ENCODE data around the gene SCN1B. TPM values are rescaled to one million over a fixed set of nuclear protein-coding genes. Genes with fewer than 3 reads are reported as not detected.
A peak's percentile ranks its signal among the peaks of the same experiment; 100 is the strongest.

The SCN1B gene
- total and polyA plus RNA-seq, 3 experiments from 2014 or later = 1.1 to 1.9 (median 1.3) TPM

DNA sequence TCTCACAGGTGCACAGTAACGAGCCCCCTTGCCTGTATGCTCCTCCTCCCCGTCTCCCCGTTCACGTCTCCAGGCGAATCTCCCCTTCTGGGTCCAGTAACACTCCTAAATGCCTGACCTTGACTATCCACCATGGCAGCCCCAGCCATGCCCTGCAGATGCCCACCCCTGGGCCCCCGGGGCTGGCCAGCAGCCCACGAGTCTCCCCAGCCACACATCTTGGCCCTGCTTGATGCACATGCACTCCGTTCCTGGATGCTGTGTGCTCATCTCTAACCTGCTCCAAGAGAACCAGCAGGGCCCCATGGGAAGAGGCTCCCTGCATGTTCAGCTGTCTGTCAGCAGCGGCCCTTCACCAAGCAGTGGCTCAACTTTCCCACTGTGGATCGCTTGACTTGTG lies 43.2 kb downstream of the SCN1B start:
- H3K4me1 Mint-ChIP-seq = peaks cover 0 to 5% (median 0%) of the 10 kb centered on the region in 3 donors
- Histone ChIP-seq H3K27ac (ENCODE audit: low read depth, low read length) (no peak overlapping the region), H3K9me3 (ENCODE audit: low read length) (no peaks in the 10 kb centered on the region), H3K4me1 (ENCODE audit: insufficient read depth, low read length) (no peaks in the 10 kb centered on the region), H3K27me3 (ENCODE audit: insufficient read depth, low read length, poor library complexity, severe bottlenecking) (no peaks in the 10 kb centered on the region), H3K36me3 (ENCODE audit: insufficient read depth, low read length) (no peaks in the 10 kb centered on the region), H3K4me3 (ENCODE audit: low read length) (no peak overlapping the region)
- H3K4me3 Mint-ChIP-seq = no peak overlapping the region
- peaks cover 0 to 7% (median 0%) of the 10 kb centered on the region in 5 donors for H3K9me3 Mint-ChIP-seq
- no peak overlapping the region for H3K27ac Mint-ChIP-seq
- DNase-seq = no peak
- ChIA-PET CTCF (no interaction called here), POLR2A (no interaction called here)
- H3K36me3 Mint-ChIP-seq = peaks cover 0 to 3% (median 0%) of the 10 kb centered on the region in 3 donors
- peaks cover 0 to under 1% of the 10 kb centered on the region in 2 donors for H3K27me3 Mint-ChIP-seq

DNA sequence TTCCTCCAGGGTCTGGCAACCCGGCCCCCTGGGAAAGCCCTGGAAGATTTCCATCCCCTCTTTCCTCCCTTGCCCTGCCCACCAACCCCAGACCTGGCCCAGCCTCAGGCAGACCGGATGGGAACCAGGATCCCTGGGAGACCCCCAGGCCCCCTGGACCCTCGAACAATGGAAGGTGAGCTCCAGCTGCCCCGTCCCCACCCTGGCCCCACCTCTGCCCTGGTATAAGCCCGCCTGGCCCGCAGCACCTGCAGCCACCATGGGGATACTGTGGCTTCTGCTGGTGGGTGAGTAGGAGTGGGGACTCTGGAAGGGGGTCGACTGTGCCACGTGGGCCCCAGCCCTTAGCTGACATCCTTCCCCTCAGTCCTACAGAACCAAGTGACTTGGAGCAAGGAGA lies 43.7 kb downstream of the SCN1B start:
- DNase-seq = no peak
- Histone ChIP-seq H3K27me3 (ENCODE audit: insufficient read depth, low read length, poor library complexity, severe bottlenecking) (no peaks in the 10 kb centered on the region), H3K4me1 (ENCODE audit: insufficient read depth, low read length) (no peaks in the 10 kb centered on the region), H3K36me3 (ENCODE audit: insufficient read depth, low read length) (no peaks in the 10 kb centered on the region), H3K9me3 (ENCODE audit: low read length) (no peaks in the 10 kb centered on the region), H3K4me3 (ENCODE audit: low read length) (no peak overlapping the region), H3K27ac (ENCODE audit: low read depth, low read length) (no peak overlapping the region)
- CTCF ChIA-PET = no interaction called here
- Mint-ChIP-seq H3K36me3 (peaks cover 0 to 3% (median 0%) of the 10 kb centered on the region in 3 donors), H3K27ac (no peak overlapping the region), H3K9me3 (peaks cover 0 to 7% (median 0%) of the 10 kb centered on the region in 5 donors), H3K4me1 (peaks cover 0 to 5% (median 0%) of the 10 kb centered on the region in 3 donors), H3K27me3 (peaks cover 0 to 4% of the 10 kb centered on the region in 2 donors), H3K4me3 (no peak overlapping the region)
- POLR2A ChIA-PET = no interaction called here

DNA sequence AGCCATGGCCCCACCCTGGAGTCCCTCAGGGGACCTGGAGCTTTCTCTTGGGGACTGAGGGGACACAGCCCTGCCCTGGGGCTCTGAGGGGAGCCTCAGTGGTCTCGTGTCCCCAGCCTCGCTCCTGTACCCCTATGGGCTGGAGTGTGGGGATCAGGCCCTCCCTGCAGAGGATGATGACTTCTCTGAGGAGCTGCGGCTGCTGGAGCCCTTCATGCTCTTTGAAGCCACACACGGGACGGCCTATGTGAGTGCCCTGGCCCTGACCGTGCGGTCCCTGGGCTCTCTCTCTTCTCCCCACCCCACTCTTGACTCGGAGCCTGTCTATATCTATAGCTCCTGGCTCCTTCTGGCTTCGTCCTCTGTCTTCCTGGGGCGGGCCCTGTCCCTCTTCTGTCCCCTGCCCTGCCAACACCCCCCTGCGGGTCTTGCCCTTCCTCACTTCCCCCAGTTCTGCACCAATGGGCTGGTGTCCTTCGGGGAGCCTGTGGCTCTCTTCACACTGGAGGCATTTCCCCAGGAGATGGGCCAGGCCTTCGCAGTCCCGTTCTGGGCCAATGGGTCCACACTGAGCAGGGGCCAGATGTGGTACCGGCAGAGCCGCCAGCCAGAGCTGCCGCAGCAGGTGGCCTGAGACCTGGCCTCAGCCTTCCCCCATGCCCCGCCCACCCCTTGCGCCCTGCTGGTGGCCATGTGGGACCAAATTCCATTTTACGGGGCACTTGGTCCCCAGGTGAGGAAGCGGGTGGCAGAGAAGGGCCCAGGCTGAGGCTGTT lies 44.3 kb downstream of the SCN1B start:
- POLR2A ChIA-PET = no interaction called here
- Histone ChIP-seq H3K4me1 (ENCODE audit: insufficient read depth, low read length) (no peaks in the 10 kb centered on the region), H3K27ac (ENCODE audit: low read depth, low read length) (no peak overlapping the region), H3K4me3 (ENCODE audit: low read length) (no peak overlapping the region), H3K9me3 (ENCODE audit: low read length) (no peaks in the 10 kb centered on the region), H3K36me3 (ENCODE audit: insufficient read depth, low read length) (no peaks in the 10 kb centered on the region), H3K27me3 (ENCODE audit: insufficient read depth, low read length, poor library complexity, severe bottlenecking) (no peaks in the 10 kb centered on the region)
- Mint-ChIP-seq H3K9me3 (peaks cover 0 to 7% (median 0%) of the 10 kb centered on the region in 5 donors), H3K4me3 (no peak overlapping the region), H3K36me3 (peaks cover 0 to 3% (median 0%) of the 10 kb centered on the region in 3 donors), H3K27ac (no peak overlapping the region), H3K4me1 (peaks cover 0 to 5% (median 0%) of the 10 kb centered on the region in 3 donors), H3K27me3 (peaks cover 1 to 7% of the 10 kb centered on the region in 2 donors)
- no peak for DNase-seq
- CTCF ChIA-PET = no interaction called here

DNA sequence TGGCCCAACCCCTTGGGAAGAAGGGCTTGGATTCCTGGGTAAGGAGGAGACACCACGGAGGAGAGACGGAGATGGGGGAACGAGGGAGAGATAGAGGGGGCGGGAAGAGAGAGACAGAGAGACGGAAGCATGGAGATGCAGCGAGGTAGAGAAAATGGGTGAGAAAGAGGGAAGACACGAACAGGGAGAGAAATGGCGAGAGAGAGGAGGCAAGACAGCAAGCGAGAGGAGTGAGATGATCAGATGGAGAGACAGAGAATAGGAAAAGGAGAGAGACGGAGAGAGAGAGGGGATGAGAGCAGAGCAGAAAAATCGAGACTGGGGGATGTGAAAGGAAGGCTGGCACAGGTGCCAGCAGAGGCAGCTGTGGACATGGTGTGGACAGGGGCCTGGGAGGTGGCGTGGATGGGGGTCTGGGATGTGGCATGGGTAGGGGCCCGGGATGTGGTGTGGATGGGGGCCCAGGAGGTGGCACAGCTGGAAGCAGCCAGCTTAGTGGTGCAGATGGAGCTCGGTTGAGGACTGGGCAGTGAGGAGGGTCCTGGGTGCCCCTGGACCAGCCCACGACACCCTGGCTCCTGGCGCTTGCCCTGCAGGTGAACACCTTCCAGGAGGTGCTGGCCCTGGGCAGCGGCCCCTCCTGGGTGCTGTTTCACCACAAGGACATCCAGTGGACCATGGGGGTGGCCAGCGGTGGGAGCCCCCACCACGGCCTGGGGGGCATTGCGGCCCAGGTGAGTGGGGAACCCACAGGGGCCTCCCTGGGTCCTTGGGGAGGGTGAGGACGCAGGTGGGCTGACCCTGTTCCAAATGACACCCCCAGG lies 45.1 kb downstream of the SCN1B start:
- POLR2A ChIA-PET = no interaction called here
- H3K27ac Mint-ChIP-seq = peak overlapping the region in 1 of 8 donors; percentile 26
- H3K9me3 Mint-ChIP-seq = peaks cover 0 to 4% (median 0%) of the 10 kb centered on the region in 5 donors
- CTCF ChIA-PET = no interaction called here
- no peak overlapping the region for H3K4me3 Mint-ChIP-seq
- H3K4me1 ChIP-seq (ENCODE audit: insufficient read depth, low read length) = no peaks in the 10 kb centered on the region
- peaks cover 0 to 5% (median 0%) of the 10 kb centered on the region in 3 donors for H3K4me1 Mint-ChIP-seq
- DNase-seq = no peak
- H3K27me3 ChIP-seq (ENCODE audit: insufficient read depth, low read length, poor library complexity, severe bottlenecking) = no peaks in the 10 kb centered on the region
- H3K36me3 Mint-ChIP-seq = peaks cover 0 to 3% (median 0%) of the 10 kb centered on the region in 3 donors
- H3K9me3 ChIP-seq (ENCODE audit: low read length) = no peaks in the 10 kb centered on the region
- peaks cover 1 to 7% of the 10 kb centered on the region in 2 donors for H3K27me3 Mint-ChIP-seq
- H3K27ac ChIP-seq (ENCODE audit: low read depth, low read length) = no peak overlapping the region
- H3K4me3 ChIP-seq (ENCODE audit: low read length) = no peak overlapping the region
- no peaks in the 10 kb centered on the region for H3K36me3 ChIP-seq (ENCODE audit: insufficient read depth, low read length)

DNA sequence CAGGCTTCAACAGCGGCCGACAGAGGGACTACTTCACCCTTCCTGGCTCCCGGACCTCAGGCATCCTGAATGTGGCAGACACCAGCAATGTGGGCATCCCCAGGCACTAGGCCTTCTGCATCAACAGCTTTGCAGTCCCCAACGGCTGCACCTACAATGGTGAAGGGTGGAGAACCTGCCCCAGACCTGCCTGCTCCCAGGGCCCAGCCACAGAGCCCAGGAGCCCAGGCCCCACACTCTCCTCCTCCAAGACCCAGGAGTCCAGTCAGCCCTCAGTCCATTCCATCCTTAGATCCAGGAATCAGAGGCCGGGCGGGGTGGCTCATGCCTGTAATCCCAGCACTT lies 45.7 kb downstream of the SCN1B start:
- Mint-ChIP-seq H3K9me3 (peaks cover 0 to 1% (median 0%) of the 10 kb centered on the region in 5 donors), H3K4me3 (no peak overlapping the region), H3K27ac (no peak overlapping the region), H3K36me3 (no peaks in the 10 kb centered on the region), H3K4me1 (peaks cover 0 to 5% (median 0%) of the 10 kb centered on the region in 3 donors), H3K27me3 (peaks cover 1 to 7% of the 10 kb centered on the region in 2 donors)
- Histone ChIP-seq H3K4me1 (ENCODE audit: insufficient read depth, low read length) (no peaks in the 10 kb centered on the region), H3K4me3 (ENCODE audit: low read length) (no peak overlapping the region), H3K9me3 (ENCODE audit: low read length) (no peaks in the 10 kb centered on the region), H3K36me3 (ENCODE audit: insufficient read depth, low read length) (no peaks in the 10 kb centered on the region), H3K27me3 (ENCODE audit: insufficient read depth, low read length, poor library complexity, severe bottlenecking) (no peaks in the 10 kb centered on the region), H3K27ac (ENCODE audit: low read depth, low read length) (no peak overlapping the region)
- DNase-seq = no peak
- ChIA-PET CTCF (no interaction called here), POLR2A (no interaction called here)

DNA sequence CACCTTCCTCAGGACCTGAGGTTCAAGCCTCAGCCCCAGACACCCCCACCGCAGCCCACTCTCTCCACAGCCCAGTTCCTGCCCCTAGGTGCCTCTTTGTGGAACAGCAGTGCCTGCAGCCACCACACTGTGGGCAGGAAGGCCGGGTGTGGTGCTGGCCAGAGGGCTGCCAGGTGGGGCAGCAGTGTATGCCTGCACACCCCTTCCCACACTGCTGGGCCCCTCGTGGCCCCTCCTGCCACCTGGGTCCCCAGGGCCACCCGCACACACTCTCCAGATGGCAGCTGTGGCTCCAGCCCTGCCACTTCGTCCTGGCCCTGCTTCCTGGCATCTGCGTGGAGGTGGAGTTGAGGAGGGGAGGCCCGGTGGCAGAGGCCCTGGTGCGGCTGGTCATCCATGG lies 46.4 kb downstream of the SCN1B start:
- H3K27ac Mint-ChIP-seq = peak overlapping the region in 1 of 8 donors; percentile 58
- H3K27me3 ChIP-seq (ENCODE audit: insufficient read depth, low read length, poor library complexity, severe bottlenecking) = no peaks in the 10 kb centered on the region
- H3K9me3 Mint-ChIP-seq = peaks cover 0 to 1% (median 0%) of the 10 kb centered on the region in 5 donors
- no peak overlapping the region for H3K27ac ChIP-seq (ENCODE audit: low read depth, low read length)
- CTCF ChIA-PET = no interaction called here
- H3K4me3 Mint-ChIP-seq = no peak overlapping the region
- H3K36me3 ChIP-seq (ENCODE audit: insufficient read depth, low read length) = no peaks in the 10 kb centered on the region
- H3K4me1 Mint-ChIP-seq = peaks cover 0 to 5% (median 0%) of the 10 kb centered on the region in 3 donors
- no peak for DNase-seq
- H3K4me3 ChIP-seq (ENCODE audit: low read length) = no peak overlapping the region
- peaks cover 4 to 7% of the 10 kb centered on the region in 2 donors for H3K27me3 Mint-ChIP-seq
- no peaks in the 10 kb centered on the region for H3K36me3 Mint-ChIP-seq
- H3K9me3 ChIP-seq (ENCODE audit: low read length) = no peaks in the 10 kb centered on the region
- H3K4me1 ChIP-seq (ENCODE audit: insufficient read depth, low read length) = no peaks in the 10 kb centered on the region
- POLR2A ChIA-PET = no interaction called here

DNA sequence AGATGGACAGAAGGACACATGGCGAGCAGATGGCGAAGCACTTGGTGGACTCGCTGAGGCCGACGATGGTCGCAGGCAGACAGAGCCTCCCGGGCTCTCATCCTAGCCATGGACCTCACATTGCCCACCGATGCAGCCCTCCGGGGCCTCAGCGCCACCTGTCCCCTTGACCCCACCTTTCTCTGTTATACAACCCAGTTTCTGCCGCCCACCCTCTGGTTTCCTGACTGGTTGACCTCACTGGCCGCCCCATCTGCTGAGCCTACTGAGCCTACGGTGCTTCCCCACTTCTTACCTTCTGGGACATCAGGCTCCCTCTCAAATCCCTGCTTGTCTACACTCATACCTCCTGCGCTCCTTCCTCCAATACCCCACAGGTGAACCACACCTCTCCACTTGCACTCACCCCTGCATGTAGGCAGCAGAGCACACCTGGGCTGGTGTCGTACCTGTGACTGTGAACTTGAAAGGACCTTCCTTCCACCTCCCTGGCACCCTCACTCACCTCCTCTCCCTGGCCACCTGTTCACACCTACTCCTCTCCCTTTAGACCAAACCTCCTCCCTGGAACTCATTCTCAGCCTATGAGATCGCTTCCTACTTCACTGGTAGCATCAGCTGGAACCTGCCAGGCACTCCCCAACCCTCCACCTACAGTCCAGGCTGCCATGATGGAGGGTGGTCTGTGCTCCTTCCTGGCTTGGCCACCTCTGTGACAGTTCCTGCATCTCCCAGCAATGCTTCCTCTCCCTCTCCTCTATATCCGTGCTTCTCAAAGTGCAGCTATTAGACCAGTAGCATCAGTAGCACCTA lies 47.3 kb downstream of the SCN1B start:
- Histone ChIP-seq H3K9me3 (ENCODE audit: low read length) (no peaks in the 10 kb centered on the region), H3K27me3 (ENCODE audit: insufficient read depth, low read length, poor library complexity, severe bottlenecking) (no peaks in the 10 kb centered on the region), H3K4me3 (ENCODE audit: low read length) (no peak overlapping the region), H3K4me1 (ENCODE audit: insufficient read depth, low read length) (no peaks in the 10 kb centered on the region), H3K36me3 (ENCODE audit: insufficient read depth, low read length) (no peaks in the 10 kb centered on the region), H3K27ac (ENCODE audit: low read depth, low read length) (no peak overlapping the region)
- H3K27me3 Mint-ChIP-seq = peaks cover 4 to 7% of the 10 kb centered on the region in 2 donors
- POLR2A ChIA-PET = no interaction called here
- no peak overlapping the region for H3K4me3 Mint-ChIP-seq
- H3K9me3 Mint-ChIP-seq = peaks cover 0 to 1% (median 0%) of the 10 kb centered on the region in 5 donors
- H3K36me3 Mint-ChIP-seq = no peaks in the 10 kb centered on the region
- DNase-seq = no peak
- peak overlapping the region in 1 of 8 donors; percentile 67 for H3K27ac Mint-ChIP-seq
- peaks cover 0 to 5% (median 0%) of the 10 kb centered on the region in 3 donors for H3K4me1 Mint-ChIP-seq
- CTCF ChIA-PET = no interaction called here
